ENCODE results near the gene MFAP4.

DNA sequence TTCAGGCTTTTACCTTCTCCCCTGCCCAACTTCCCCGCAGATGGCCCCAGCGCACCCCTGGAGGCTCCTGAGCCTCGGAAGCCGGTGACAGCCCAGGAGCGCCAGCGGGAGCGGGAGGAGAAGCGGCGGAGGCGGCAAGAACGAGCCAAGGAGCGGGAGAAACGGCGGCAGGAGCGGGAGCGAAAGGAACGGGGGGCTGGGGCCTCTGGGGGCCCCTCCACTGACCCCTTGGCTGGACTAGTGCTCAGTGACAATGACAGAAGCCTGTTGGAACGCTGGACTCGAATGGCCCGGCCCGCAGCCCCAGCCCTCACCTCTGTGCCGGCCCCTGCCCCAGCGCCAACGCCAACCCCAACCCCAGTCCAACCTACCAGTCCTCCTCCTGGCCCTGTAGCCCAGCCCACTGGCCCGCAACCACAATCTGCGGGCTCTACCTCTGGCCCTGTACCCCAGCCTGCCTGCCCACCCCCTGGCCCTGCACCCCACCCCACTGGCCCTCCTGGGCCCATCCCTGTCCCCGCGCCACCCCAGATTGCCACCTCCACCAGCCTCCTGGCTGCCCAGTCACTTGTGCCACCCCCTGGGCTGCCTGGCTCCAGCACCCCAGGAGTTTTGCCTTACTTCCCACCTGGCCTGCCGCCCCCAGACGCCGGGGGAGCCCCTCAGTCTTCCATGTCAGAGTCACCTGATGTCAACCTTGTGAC, 5.1 kb downstream of the MFAP4 start:
- TF ChIP-seq MAX (IDR thresholded peaks at IDR 0.05) (no peak), EP300 (IDR thresholded peaks at IDR 0.05; ENCODE audit: borderline replicate concordance) (no peak), CREB1 (IDR thresholded peaks at IDR 0.05; ENCODE audit: low read depth) (no peak), TAF1 (IDR thresholded peaks at IDR 0.05; ENCODE audit: low read depth) (no peak), CEBPB (IDR thresholded peaks at IDR 0.05) (no peak), REST (IDR thresholded peaks at IDR 0.05; ENCODE audit: low read depth) (no peak), FOXM1 (IDR thresholded peaks at IDR 0.05; ENCODE audit: borderline replicate concordance, low read depth) (no peak)
